GM21367 (cell line): ENCODE data around the gene NF1.
"Not testable (repeated sequence)": the region's sequence is repeated elsewhere in the genome, so short reads cannot be mapped to it uniquely, and the experiment has no call there.

ENCODE experiments used
- ATAC-seq: cut with Tn5 transposase; IDR thresholded peaks from one replicate; pipeline ENCODE4 v1.9.1; 2021; ENCODE audit not compliant: unreplicated experiment

NF1 gene

DNA sequence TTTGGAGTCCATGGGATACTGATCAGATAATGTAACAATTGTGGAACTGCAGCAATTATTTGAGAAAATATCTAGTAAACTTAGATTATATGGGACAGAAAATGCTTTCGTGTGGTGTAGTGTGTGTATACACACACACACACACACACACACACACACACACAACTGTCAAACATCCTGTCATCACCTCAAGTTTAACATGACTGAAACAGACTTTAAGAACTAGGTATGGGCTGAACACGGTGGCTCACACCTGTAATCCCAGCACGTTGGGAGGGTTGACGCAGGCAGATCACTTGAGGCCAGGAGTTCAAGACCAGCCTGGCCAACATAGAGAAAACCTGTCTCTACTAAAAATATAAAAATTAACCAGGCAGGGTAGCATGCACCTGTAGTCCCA lies 227.2 kb downstream of the NF1 start:
- no peak for ATAC-seq

DNA sequence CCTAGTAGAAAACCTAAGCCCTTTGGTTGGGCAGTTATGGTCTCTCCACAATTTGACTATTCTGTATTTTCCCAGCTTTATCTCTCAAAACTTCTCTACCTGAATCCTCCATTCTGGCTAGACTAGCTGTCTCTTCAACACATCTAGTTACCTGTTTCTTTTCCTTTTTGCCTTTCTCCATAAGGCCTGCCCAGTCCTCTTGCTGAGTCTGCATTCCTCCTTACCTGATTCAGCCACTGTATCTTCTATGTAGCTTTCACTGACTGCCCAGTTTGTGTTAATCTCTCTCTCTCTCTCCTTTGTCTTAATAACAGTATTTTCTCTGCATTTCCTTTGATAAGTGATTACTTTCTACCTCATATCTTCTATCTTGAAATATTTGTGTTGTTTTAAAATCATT lies 228.8 kb downstream of the NF1 start:
- ATAC-seq: no peak

DNA sequence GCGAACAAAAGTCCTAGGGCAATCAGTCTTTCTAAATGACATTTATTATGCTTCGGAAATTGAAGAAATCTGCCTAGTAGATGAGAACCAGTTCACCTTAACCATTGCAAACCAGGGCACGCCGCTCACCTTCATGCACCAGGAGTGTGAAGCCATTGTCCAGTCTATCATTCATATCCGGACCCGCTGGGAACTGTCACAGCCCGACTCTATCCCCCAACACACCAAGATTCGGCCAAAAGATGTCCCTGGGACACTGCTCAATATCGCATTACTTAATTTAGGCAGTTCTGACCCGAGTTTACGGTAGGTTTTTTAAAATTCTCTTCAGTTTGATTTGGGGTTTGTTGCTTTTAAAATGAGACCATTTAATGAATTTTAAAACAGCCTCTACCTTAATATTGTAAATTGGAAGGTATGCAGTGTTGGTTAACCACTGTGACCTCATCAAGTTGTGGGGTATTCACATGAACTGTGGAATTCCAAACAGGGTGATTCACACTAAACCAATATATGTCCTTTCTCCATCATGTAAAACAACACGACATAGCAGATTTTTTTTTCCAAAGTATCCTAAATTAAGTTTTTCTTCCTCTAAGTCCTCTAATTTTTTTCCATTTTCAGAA lies 232.9 kb downstream of the NF1 start:
- no peak for ATAC-seq

DNA sequence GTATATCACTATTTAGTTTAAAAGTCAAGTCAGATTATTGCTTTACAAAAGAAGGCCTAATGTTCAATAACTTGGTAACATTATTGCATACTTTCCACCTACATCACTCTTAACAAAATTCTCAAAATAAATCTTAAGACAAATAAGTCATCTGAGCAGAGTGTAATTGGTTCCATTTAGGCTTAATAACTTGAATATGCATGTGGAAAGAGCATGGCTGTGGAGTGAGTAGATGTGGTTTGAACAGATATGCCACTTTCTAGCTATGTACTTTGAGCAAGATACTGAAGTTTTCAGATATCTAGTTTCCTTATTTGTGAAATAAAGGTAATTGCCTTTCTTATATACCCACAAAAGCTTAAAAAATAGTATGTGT lies 233.4 kb downstream of the NF1 start:
- ATAC-seq: no peak

DNA sequence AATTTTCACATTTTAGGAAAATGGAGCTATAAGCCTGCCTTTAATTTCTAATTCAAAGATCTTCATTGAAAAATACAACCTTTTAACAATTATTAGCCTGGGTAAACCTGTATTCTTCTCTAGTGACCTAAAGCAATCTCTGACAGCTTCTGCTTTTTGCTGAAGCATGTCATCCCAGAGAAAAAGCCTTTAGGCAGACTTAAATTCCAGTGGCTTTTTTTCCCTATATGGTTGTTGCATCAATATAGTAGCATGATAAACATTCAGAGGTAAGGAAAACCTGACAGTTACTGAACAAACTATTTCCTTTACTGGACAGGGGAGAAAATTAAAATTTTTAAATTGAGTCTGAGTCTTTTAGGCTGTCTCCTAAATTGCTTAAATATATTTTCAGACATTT lies 234.4 kb downstream of the NF1 start:
- no peak for ATAC-seq

DNA sequence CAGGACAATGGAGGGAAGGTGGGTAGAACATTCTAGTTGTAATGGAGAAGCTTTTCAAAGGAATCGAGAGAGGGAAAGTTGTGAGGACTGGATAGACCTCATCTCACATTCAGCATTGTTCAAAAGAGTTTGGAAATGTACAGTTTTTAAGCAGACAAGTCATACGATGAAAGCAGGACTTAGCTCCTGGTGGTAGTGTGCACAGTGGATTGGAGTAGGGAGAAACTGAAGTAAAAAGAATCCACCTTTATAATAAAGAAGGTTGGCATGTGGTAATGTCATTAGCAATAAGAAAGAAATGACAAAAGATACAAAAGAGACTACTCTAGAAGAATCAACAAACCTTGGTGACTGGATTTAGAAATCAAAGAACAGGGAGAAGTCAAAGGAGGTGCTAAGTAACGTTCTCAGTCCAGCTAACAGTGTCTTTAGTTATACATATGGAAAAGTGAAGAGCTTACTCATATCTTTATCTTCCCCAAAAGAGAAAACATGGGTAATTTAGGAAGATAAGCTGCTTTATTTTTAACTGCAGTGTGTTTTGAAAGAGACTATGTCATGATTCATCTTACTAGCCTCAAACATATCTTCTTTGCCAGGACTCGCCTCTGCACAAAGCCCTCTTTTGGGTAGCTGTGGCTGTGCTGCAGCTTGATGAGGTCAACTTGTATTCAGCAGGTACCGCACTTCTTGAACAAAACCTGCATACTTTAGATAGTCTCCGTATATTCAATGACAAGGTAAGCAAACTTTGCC lies 245.3 kb downstream of the NF1 start:
- ATAC-seq: no peak

DNA sequence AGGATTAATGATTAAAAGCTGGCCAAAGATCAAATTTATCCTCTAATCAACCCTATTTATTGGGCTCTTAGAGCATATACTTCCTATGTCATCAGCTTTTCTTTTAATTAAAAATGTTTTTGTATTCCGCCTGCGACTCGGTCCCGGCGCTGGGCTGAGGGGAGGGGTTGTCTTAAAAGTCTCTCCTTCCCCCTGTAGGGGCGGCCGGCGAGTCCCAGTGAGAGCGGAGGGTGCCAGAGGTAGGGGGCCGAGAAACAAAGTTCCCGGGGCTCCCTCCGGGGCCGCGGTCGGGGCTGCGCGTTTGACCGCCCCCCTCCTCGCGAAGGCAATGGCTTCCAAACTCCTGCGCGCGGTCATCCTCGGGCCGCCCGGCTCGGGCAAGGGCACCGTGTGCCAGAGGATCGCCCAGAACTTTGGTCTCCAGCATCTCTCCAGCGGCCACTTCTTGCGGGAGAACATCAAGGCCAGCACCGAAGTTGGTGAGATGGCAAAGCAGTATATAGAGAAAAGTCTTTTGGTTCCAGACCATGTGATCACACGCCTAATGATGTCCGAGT lies 250.5 kb downstream of the NF1 start:
- not testable (repeated sequence) for ATAC-seq

DNA sequence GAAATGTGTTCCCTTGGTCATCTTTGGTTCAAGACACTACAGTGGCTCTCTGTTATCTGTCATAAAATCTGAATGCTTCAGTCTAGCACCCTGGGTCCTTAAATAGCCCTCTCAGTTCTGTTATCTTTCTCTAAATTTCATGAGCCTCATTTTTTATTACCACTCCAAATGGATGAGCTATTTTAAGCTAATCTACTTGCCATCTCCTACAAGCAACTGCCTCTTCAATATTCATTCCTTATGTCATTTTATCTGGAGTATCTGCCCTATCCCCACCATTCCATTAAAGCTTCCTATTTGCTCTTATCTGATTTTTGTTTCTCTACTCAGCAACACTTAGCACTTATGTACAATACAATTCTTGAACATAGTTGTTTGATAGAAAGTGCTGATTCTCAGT lies 254.7 kb downstream of the NF1 start:
- ATAC-seq: no peak

DNA sequence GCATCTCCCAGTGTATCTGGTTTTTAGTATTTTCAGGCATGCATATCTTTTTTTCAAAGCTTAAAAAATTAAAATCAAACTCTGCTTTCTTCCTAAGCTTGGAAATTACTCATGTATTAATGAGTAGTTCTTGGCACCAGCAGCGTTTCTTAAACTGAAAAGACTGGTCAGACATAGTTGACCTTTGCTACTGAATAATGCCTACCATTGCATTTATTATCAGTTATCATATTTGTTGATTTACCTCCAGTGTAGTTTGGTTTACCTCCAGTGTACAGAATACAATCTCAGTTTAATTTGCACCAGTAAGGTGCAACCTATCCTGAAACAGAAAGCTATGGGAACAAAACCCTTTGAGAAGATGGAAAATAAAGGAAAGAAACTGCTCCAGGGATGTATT lies 261.2 kb downstream of the NF1 start:
- ATAC-seq: no peak

DNA sequence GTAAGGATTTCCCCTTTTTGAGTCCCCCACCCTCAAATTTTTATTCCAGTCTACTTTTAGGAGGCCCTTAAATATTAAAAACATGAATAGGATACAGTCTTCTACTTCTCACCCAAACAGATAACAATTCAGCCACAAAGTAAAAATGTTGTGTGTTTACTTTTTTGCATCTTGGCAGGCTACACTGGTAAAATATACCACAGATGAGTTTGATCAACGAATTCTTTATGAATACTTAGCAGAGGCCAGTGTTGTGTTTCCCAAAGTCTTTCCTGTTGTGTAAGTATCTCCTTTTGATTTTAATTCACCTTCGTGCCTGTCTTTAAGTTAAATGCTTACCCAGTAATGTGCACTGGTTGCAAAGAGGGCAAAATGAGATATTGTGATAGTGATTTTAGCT lies 262.3 kb downstream of the NF1 start:
- ATAC-seq: no peak

DNA sequence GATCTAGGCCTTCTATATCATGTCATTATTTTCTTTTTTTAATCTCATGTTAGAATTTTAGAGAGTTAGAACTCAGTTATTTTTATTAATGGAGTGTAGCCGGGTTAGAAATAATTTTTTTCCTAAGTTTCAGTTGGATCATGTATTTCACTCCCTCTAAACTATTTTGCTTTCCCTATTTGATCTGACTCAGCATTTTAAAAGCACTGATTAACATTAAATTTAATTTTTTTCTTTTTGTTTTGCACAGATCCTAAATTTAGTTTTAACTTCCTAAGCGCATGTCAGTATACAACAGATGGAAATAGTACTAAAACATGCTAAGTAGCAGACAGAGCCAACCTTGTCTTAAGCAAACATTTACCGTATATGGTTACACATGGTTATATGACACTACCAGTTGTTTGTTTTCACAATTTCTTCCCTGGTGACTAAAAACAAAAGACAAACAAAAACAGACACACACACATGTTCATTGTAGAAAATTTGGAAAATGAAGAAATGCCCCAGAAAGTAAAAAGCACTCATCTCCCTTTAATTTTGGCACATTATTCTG lies 263.1 kb downstream of the NF1 start:
- no peak for ATAC-seq

DNA sequence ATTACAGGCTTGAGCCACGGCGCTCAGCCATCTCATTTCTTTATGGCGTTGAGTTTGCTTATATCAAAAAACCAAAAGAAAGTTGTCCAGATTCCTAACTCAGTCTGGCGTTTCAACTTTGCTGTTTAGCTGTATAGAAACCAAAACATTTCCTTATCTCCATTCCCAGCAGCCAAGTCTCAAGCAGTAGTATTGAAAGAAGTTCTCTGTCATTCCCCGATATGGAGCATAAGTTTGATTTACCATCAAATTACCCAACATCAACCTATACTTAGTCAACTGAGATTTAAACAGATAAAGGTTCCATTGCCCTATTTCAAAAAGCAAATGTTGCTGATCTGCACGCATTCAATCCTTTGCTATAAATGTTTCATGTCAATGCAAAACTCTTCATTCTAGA lies 269.2 kb downstream of the NF1 start:
- ATAC-seq: no peak

DNA sequence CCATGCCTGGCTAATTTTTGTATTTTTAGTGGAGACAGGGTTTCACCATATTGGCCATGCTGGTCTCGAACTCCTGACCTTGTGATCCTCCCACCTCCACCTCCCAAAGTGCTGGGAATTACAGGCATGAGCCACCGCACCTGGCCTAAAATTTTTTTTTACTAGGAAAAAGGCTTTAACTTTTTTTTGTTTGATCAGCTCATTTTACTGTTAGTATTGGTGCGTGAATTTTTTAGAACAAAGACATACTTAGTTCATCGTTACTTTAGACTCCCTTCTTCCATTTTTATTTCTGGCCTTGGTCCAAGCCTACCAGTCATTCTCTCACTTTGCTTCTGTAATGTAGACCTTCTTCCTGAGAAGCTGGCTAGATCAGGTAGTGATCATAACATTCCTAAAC lies 271.3 kb downstream of the NF1 start:
- ATAC-seq: no peak

DNA sequence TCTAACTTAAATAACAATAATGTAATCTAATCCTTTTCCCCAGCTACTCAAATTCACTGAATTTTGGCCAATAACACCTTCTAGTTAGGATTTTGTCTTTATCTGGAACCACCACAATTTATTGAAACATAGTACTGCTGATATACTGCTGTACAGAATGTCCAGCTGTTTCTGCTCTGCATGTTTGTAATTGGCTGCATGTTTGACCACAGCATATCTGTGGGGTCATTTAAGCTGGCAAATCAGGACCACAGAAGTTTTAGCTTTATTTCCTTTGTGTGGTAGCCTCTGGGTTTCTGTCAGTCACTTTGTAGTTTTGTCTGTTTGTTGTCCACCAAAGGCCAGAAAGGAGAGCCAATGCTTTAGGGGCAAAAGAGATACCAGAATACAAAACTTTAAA lies 274.5 kb downstream of the NF1 start:
- ATAC-seq: no peak

DNA sequence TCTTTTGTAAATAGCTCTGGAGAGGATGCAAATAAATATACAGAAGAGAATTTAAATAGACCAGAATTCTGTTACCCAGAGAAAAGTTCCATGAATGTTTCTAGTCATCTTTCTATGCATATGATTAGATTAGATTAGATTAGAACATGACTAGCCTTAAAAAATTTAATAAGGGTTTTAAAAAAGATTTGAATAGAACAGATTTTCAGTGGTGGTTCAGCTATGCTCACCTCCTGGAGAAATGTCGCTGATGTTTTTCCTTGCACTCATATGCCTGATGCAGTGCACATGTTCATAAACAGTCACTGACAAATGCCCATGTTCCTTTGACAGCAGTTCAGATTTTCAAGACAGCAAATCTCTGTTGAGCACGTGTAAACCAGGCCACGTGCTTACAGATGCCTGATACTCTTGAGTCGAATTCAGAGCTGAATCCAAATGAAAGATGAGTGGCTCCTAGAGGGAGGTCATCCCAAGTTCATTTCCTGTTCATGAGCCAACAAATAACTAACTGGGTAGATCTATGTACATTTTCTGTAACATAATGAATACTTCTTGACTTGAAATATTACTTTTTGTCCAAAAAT lies 276.8 kb downstream of the NF1 start:
- ATAC-seq: no peak

DNA sequence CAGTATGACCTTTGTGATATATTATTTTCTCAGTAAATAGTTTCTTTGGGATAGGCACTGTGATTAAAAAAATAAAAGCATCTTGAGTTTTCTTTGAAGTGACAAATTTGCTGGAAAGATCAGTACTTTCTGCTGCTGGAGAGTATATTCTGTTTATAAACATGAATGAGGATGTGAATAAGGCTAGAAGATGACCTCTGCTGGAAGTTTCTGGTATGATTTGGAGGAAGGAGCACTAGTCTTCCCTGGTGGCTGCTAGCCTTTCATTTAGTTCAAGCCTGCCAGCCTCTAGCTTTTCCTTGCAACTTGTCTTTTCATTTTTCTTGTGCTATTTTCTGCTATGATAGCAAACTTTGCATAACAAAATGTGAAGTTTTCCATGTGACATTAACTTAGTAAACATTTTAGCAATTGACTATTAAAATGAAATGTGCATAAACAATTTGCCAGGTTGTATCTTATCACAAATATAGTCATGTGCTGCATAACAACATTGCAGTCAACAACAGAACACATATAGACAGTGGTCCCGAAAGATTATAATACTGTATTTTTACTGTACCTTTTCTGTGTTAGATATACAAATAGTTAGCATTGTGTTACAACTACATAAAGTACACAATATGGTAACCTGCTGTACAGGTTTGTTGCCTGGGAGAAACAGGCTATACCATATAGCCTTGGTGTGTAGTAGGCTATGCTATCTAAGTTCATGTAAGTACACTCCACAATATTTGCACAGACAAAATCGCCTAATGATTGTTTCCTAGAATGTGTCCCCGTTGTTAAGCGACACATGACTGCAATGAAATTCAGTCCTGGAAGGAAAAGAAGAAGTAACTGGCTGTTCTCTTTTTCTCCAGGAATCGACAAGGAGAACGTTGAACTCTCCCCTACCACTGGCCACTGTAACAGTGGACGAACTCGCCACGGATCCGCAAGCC lies 278.6 kb downstream of the NF1 start:
- ATAC-seq: no peak

DNA sequence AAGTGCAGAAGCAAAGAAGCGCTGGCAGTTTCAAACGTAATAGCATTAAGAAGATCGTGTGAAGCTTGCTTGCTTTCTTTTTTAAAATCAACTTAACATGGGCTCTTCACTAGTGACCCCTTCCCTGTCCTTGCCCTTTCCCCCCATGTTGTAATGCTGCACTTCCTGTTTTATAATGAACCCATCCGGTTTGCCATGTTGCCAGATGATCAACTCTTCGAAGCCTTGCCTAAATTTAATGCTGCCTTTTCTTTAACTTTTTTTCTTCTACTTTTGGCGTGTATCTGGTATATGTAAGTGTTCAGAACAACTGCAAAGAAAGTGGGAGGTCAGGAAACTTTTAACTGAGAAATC lies 279.3 kb downstream of the NF1 start:
- no peak for ATAC-seq

DNA sequence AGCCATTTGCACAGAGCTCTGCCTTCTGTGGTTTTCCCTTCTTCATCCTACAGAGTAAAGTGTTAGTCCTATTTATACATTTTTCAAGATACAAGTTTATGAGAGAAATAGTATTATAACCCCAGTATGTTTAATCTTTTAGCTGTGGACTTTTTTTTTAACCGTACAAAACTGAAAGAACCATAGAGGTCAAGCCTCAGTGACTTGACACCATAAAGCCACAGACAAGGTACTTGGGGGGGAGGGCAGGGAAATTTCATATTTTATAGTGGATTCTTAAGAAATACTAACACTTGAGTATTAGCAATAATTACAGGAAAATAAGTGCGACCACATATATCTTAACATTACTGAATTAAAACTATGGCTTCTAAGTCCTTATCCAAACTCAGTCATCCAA lies 279.7 kb downstream of the NF1 start:
- ATAC-seq: no peak

DNA sequence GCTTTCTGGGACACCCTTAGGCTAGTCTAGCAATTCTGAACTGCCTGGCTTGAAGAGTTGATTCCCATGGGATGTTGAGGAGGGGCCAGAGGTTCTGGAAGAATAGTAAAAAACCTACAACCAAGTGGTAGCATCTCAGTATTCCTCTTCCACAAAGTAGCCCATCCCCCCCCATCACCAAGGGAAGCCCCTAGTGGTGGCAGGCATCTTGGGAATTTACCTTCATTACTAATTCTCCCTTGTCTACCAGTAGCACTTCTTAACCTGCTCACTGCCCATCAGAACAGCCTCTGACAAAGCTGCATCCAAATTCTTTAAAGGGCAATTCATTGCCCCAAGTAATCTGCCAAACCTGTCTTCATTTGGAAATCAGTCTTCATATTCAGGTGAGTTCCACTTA lies 283.9 kb downstream of the NF1 start:
- ATAC-seq: no peak

DNA sequence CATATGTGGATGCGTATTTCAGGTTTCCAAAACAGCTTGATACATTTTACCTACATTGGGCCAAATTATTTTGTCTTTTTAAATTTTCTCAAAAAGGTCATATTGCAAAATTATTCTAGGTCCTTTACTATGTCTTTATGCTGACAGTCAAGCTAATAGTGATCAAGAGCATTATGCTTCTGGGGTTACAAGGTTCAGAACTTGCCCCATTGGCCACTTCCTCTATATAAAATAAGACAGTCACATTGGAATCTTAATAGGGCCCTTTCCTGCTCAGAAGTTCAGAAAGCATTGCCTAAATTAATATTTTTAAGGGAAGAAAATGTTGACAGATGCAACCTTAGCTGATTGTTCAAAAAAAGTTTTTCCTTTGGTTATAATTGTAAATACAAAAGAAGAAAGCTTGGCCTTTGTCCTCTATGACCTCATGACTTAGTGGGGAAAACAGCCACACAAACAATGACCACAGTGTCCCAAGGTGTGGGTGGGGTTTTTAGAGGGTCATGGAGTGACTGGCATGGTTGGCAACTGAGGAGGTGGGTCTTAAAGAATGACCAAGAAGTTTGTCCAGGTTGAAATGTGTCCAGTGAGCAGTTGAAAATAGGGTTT lies 284.9 kb downstream of the NF1 start:
- no peak for ATAC-seq
